GM12878 (cell line): ENCODE results near the gene CLCN2. TPM values are rescaled to one million over a fixed set of nuclear protein-coding genes. Genes with fewer than 3 reads are reported as not detected.
A peak's percentile ranks its signal among the peaks of the same experiment; 100 is the strongest.

ENCODE experiments used
- ATAC-seq: fragments of 200-7000 bp; cut with Tn5 transposase; 3 replicates; pipeline ENCODE4 v1.9.1; 2020; ENCODE audit warnings: mild to moderate bottlenecking, moderate library complexity
- BruUV-seq: library from RNA; stranded (reverse); fragments of 400-500 nt; replicated peaks from 2 replicates; lab custom pipeline; 2021; lab: Mats Ljungman, UMichigan
- CTCF ChIA-PET: fragments of 300-600 bp; sonication (Branson Sonifier 250); formaldehyde crosslinking; extraction: SDS; loops from one replicate; lab custom pipeline; 2021; ENCODE audit warnings: inconsistent platforms; lab: Yijun Ruan, JAX
- POLR2A ChIA-PET: fragments of 350-600 bp; formaldehyde crosslinking; extraction: SDS; loops from one replicate; lab custom pipeline; 2021; ENCODE audit warnings: inconsistent platforms; lab: Charles Lee
- RAD21 ChIA-PET: fragments of 300-600 bp; sonication (Branson Sonifier 250); formaldehyde crosslinking; loops from one replicate; lab custom pipeline; 2023; ENCODE audit warnings: antibody characterized with exemption; ENCODE audit not compliant: unreplicated experiment; lab: Charles Lee
- SMC1A ChIA-PET: fragments of 300-600 bp; sonication (Branson Sonifier 250); formaldehyde crosslinking; loops from one replicate; lab custom pipeline; 2023; ENCODE audit not compliant: unreplicated experiment, uncharacterized antibody; lab: Charles Lee
- DNase-seq: peaks from one replicate; pipeline ENCODE4 v3.0.0-alpha.2; 2011; ENCODE audit warnings: low read depth, low spot score
- FAIRE-seq: peaks from 3 replicates; lab custom pipeline; 2011; peaks lifted over from hg19 to GRCh38; lab: Jason Lieb, UNC
- H2AFZ ChIP-seq: 2 replicates; pipeline ENCODE4 v1.6.0; 2011; ENCODE audit warnings: low read depth, low read length, control low read depth; ENCODE audit not compliant: control insufficient read depth
- H3K27ac ChIP-seq: 2 replicates; pipeline ENCODE4 v1.5.1; 2011; ENCODE audit warnings: control low read depth; ENCODE audit not compliant: control insufficient read depth, insufficient read depth
- H3K27me3 ChIP-seq, 2 experiments: replicated peaks in 1 of 2; 2 replicates each; pipeline versions ENCODE4 v1.6.0 to v1.6.1; 2011; ENCODE audit warnings: low read length in 1 of 2; ENCODE audit not compliant: control insufficient read depth in 2 of 2, insufficient read depth in 2 of 2
- H3K36me3 ChIP-seq, 2 experiments: 2 replicates each; pipeline ENCODE4 v1.5.1; 2011; ENCODE audit warnings: low read length in 1 of 2; ENCODE audit not compliant: control insufficient read depth in 2 of 2, insufficient read depth in 2 of 2
- H3K4me1 ChIP-seq: 2 replicates; pipeline ENCODE4 v1.6.1; 2011; ENCODE audit warnings: mild to moderate bottlenecking, low read length, moderate library complexity, mixed read lengths; ENCODE audit not compliant: control insufficient read depth, insufficient read depth
- H3K4me2 ChIP-seq: 2 replicates; pipeline ENCODE4 v1.6.0; 2011; ENCODE audit warnings: control low read depth; ENCODE audit not compliant: control insufficient read depth, insufficient read depth
- H3K4me3 ChIP-seq: fragments of 200-600 bp; sonication (generic); 2 replicates; pipeline ENCODE4 v1.5.1; 2016
- H3K79me2 ChIP-seq: 2 replicates; pipeline ENCODE4 v1.6.0; 2011; ENCODE audit warnings: low read length; ENCODE audit not compliant: control insufficient read depth, insufficient read depth
- H3K9ac ChIP-seq: 2 replicates; pipeline ENCODE4 v1.8.0; 2011; ENCODE audit warnings: low read length, control low read depth, mixed read lengths; ENCODE audit not compliant: control insufficient read depth, insufficient read depth
- H3K9me3 ChIP-seq: replicated peaks from 3 replicates; pipeline ENCODE4 v1.5.1; 2011; ENCODE audit warnings: mild to moderate bottlenecking, low read length; ENCODE audit not compliant: control insufficient read depth, insufficient read depth
- H4K20me1 ChIP-seq: 2 replicates; pipeline ENCODE4 v1.6.0; 2011; ENCODE audit not compliant: control insufficient read depth, insufficient read depth
- ASH2L ChIP-seq: fragments of 300-600, 200-600 bp; sonication (generic); IDR thresholded peaks from 2 replicates; pipeline ENCODE4 v1.6.1; 2017; ENCODE audit warnings: low read depth, mild to moderate bottlenecking, borderline replicate concordance
- CTCF ChIP-seq, 3 experiments: IDR thresholded peaks in 2 of 3; conservative IDR thresholded peaks in 1 of 3; 2 replicates each; pipeline ENCODE4 v1.5.1; 2011; ENCODE audit warnings: low read depth in 3 of 3, low read length in 3 of 3, mild to moderate bottlenecking in 3 of 3, control low read depth in 2 of 3, moderate library complexity in 2 of 3, inconsistent platforms in 1 of 3, mixed read lengths in 1 of 3; ENCODE audit not compliant: control insufficient read depth in 2 of 3, insufficient read depth in 1 of 3; ENCODE audit errors: extremely low read depth in 1 of 3
- DPF2 ChIP-seq: fragments of 450-650 bp; IDR thresholded peaks from 2 replicates; pipeline ENCODE4 v1.6.1; 2017; ENCODE audit warnings: mild to moderate bottlenecking
- EZH2 ChIP-seq: IDR thresholded peaks from 2 replicates; pipeline ENCODE4 v1.6.1; 2012; ENCODE audit warnings: low read depth, mild to moderate bottlenecking, control low read depth, inconsistent platforms, low read length, borderline replicate concordance; ENCODE audit not compliant: control insufficient read depth
- FOXK2 ChIP-seq: fragments of 450-650 bp; IDR thresholded peaks from 2 replicates; pipeline ENCODE4 v1.6.1; 2017; ENCODE audit warnings: mild to moderate bottlenecking, moderate library complexity
- HCFC1 ChIP-seq: fragments of 150-350 bp; IDR thresholded peaks from 2 replicates; pipeline ENCODE4 v1.6.1; 2014; ENCODE audit warnings: low read length
- NR2C1 ChIP-seq: fragments of 450-650 bp; IDR thresholded peaks from 2 replicates; pipeline ENCODE4 v1.6.1; 2017; ENCODE audit warnings: antibody characterized with exemption, mild to moderate bottlenecking, moderate library complexity
- NR2F1 ChIP-seq: fragments of 450-650 bp; conservative IDR thresholded peaks from 2 replicates; pipeline ENCODE4 v1.6.1; 2017; ENCODE audit warnings: mild to moderate bottlenecking
- RUNX3 ChIP-seq: IDR thresholded peaks from 2 replicates; pipeline ENCODE4 v1.6.1; 2012; ENCODE audit warnings: low read length, inconsistent platforms
- SMAD1 ChIP-seq: fragments of 450-650 bp; IDR thresholded peaks from 2 replicates; pipeline ENCODE4 v1.6.1; 2018; ENCODE audit warnings: mild to moderate bottlenecking, low read depth; ENCODE audit not compliant: partially characterized antibody
- STAT3 ChIP-seq: IDR thresholded peaks from 2 replicates; pipeline ENCODE4 v1.6.1; 2011; ENCODE audit warnings: low read depth, low read length, improper control_type of control experiment
- TBL1XR1 ChIP-seq: IDR thresholded peaks from 2 replicates; pipeline ENCODE4 v1.6.1; 2012; ENCODE audit warnings: low read depth, low read length, improper control_type of control experiment
- WRNIP1 ChIP-seq: IDR thresholded peaks from 2 replicates; pipeline ENCODE4 v1.6.1; 2011; ENCODE audit warnings: low read depth, low read length, improper control_type of control experiment, borderline replicate concordance
- ZSCAN29 ChIP-seq: fragments of 450-650 bp; IDR thresholded peaks from 2 replicates; pipeline ENCODE4 v1.6.1; 2017; ENCODE audit warnings: mild to moderate bottlenecking, moderate library complexity
- WGBS: methylation state at CpG from one replicate; pipeline ENCODE4 v1.1.6; 2016; ENCODE audit warnings: low lambda C conversion rate; ENCODE audit not compliant: insufficient replicate concordance, insufficient coverage; ENCODE audit errors: missing lambda C conversion rate; 5-methylcytosine and 5-hydroxymethylcytosine counted together
- in situ Hi-C: fragments of 300-500 bp; cut with MboI; formaldehyde crosslinking; loops from 9 replicates; pipeline ENCODE4 v1.14.3; 2018; ENCODE audit warnings: mixed read lengths
- intact Hi-C: fragments of 100-400 bp; cut with micrococcal nuclease; formaldehyde crosslinking; loops from one replicate; pipeline ENCODE4 v1.14.2; 2022; ENCODE audit not compliant: unreplicated experiment
- polyA plus RNA-seq, 11 experiments: library from polyadenylated mRNA; depleted of rRNA in 4 of 11; unstranded in 6 of 11; stranded (reverse) in 5 of 11; fragments of >200 nt; fragmentation: Nextera tagmentation in 4 of 11; fragmentation: Illumina TruSeq in 1 of 11; extraction: Ambion mirVana in 4 of 11; extraction: Trizol in 1 of 11; gene quantifications; 1 replicate in 1 of 11; 2 replicates in 10 of 11; pipeline versions ENCODE4 v1.2.1 to v1.2.3, GENCODE V29; 2011 to 2016; ENCODE audit warnings: inconsistent platforms in 2 of 11, missing spikeins in 2 of 11, low read depth in 1 of 11
- total RNA-seq, 4 experiments: library from RNA; depleted of rRNA in 3 of 4; stranded (reverse); fragments of >200 nt in 3 of 4; fragmentation: Illumina TruSeq in 1 of 4; extraction: Trizol in 1 of 4; gene quantifications; 2 replicates each; pipeline versions ENCODE4 v1.2.1 to v1.2.3, GENCODE V29; 2013 to 2021

CLCN2 gene
- total and polyA plus RNA-seq, 10 of the 15 experiments (the other 5 are each of a cell fraction or from before 2014, with no cell fraction given): 0.13 to 2.6 (median 0.85) TPM; not detected in 1

GRCh38 chr3:184381261-184382224 lies 20.1 kb upstream of the CLCN2 start:
- WGBS: 11% methylated on average over 55 of the region's 55 CpGs
- Histone ChIP-seq H3K4me2 (no peak overlapping the region), H3K4me3 (no peak overlapping the region), H4K20me1 (no peaks in the 10 kb centered on the region), H3K4me1 (no peaks in the 10 kb centered on the region), H3K79me2 (no peaks in the 10 kb centered on the region), H3K27ac (no peak overlapping the region), H3K9ac (no peak overlapping the region), H3K36me3 (no peaks in the 10 kb centered on the region), H3K9me3 (no peaks in the 10 kb centered on the region), H3K27me3 (peaks cover 17 to 18% of the 10 kb centered on the region in 2 experiments), H2AFZ (no peak overlapping the region)
- BruUV-seq: no TSS peak
- FAIRE-seq (no peak), ATAC-seq (0 out of 3 replicates have a peak, but pooled peaks have one; percentile 25), DNase-seq (no peak)
- POLR2A ChIA-PET: no interaction called here
- SMC1A ChIA-PET: no interaction called here
- CTCF ChIA-PET: no interaction called here
- in situ Hi-C loops (no loop called here), intact Hi-C loops (no loop called here)
- TF ChIP-seq RUNX3: no peak
- TF ChIP-seq EZH2: 0 out of 2 replicates have a peak, but pooled peaks have one; percentile 3
- no peak for TF ChIP-seq HCFC1
- RAD21 ChIA-PET: no interaction called here

- ATAC-seq (no peak), DNase-seq (no peak), FAIRE-seq (no peak)
- no peak overlapping the region for H3K4me2 ChIP-seq
- no peaks in the 10 kb centered on the region for H3K36me3 ChIP-seq
- RAD21 ChIA-PET: no interaction called here
- no peak overlapping the region for H3K27ac ChIP-seq
- no peaks in the 10 kb centered on the region for H3K79me2 ChIP-seq
- in situ Hi-C loops: no loop called here
- POLR2A ChIA-PET: no interaction called here
- intact Hi-C loops: no loop called here
- no TSS peak for BruUV-seq
- H2AFZ ChIP-seq: no peak overlapping the region
- H3K4me3 ChIP-seq: no peak overlapping the region
- no peaks in the 10 kb centered on the region for H4K20me1 ChIP-seq
- H3K9ac ChIP-seq: no peak overlapping the region
- CTCF ChIA-PET: no interaction called here
- SMC1A ChIA-PET: no interaction called here
- 16% methylated on average over 29 of the region's 42 CpGs for WGBS
- H3K27me3 ChIP-seq: peaks cover 17 to 21% of the 10 kb centered on the region in 2 experiments
- H3K9me3 ChIP-seq: no peaks in the 10 kb centered on the region
- no peaks in the 10 kb centered on the region for H3K4me1 ChIP-seq
- TF ChIP-seq TBL1XR1 (no peak), EZH2 (peak; percentile 78; the same call in 1 of the 2 replicates), NR2C1 (no peak), NR2F1 (no peak), SMAD1 (no peak), ZSCAN29 (no peak), FOXK2 (no peak), DPF2 (no peak), ASH2L (no peak), STAT3 (no peak), CTCF (IDR thresholded peaks at IDR 0.05 in 2 of 3, conservative IDR thresholded peaks at IDR 0.05 in 1 of 3; ENCODE audit: control insufficient read depth in 2 of 3, extremely low read depth in 1 of 3, insufficient read depth in 1 of 3, low read depth in 3 of 3, low read length in 3 of 3) (no peak), WRNIP1 (no peak)
These were observed 19.3 kb upstream of the CLCN2 start for GRCh38 chr3:184380627-184381260.
